Psoas muscle (tissue), 8 donors: Measurements from ENCODE around the gene DPY30. TPM values are rescaled to one million over a fixed set of nuclear protein-coding genes. Genes with fewer than 3 reads are reported as not detected.
A peak's percentile ranks its signal among the peaks of the same experiment; 100 is the strongest.

Source experiments
- ATAC-seq, 4 donors: fragments of 200-7000 bp; cut with Tn5 transposase; one replicate each; pipeline ENCODE4 v1.9.1; 2020; ENCODE audit warnings: moderate library complexity in 3 of 4, mild to moderate bottlenecking in 2 of 4
- DNase-seq, 2 donors: peaks; one replicate each; pipeline ENCODE4 v3.0.0-alpha.2; 2020
- H3K27ac ChIP-seq: fragments of 200-600 bp; one replicate; pipeline ENCODE4 v1.8.0; 2022
- H3K27me3 ChIP-seq, 3 donors: fragments of 200-600 bp in 1 of 3; one replicate each; pipeline versions ENCODE4 v1.6.1 to v1.8.0; 2013 to 2022; ENCODE audit warnings: low read length in 2 of 3, mild to moderate bottlenecking in 2 of 3, moderate library complexity in 1 of 3; ENCODE audit not compliant: insufficient read depth in 3 of 3
- H3K36me3 ChIP-seq, 2 donors: fragments of 200-600 bp in 1 of 2; one replicate each; pipeline versions ENCODE4 v1.6.1 to v1.8.0; 2013 to 2022; ENCODE audit warnings: low read depth in 1 of 2, mild to moderate bottlenecking in 1 of 2, moderate library complexity in 1 of 2; ENCODE audit not compliant: insufficient read depth in 1 of 2
- H3K4me1 ChIP-seq: fragments of 200-600 bp; one replicate; pipeline ENCODE4 v1.8.0; 2022
- H3K4me3 ChIP-seq: fragments of 200-600 bp; one replicate; pipeline ENCODE4 v1.8.0; 2022; ENCODE audit warnings: mild to moderate bottlenecking
- H3K9me3 ChIP-seq: fragments of 200-600 bp; one replicate; pipeline ENCODE4 v1.8.0; 2022
- CTCF ChIP-seq: fragments of 200-600 bp; IDR thresholded peaks from one replicate; pipeline ENCODE4 v1.8.0; 2022; ENCODE audit warnings: antibody characterized with exemption
- WGBS, 3 donors: extraction: QIAGEN DNeasy Blood & Tissue Kit; methylation state at CpG; one replicate each; pipeline versions ENCODE4 v1.1.6 to v1.1.7; 2013; 5-methylcytosine and 5-hydroxymethylcytosine counted together
- intact Hi-C, 2 donors: fragments of 100-400 bp; cut with DNase I; formaldehyde crosslinking; loops; one replicate each; pipeline versions ENCODE4 v1.11.0 to v1.14.2; 2022
- polyA plus RNA-seq, 3 donors: library from polyadenylated mRNA; stranded (reverse); fragments of 200-250 nt; gene quantifications; one replicate each; pipeline ENCODE4 v1.2.3, GENCODE V29; 2013
- total RNA-seq, 4 donors: library from RNA; stranded (reverse); fragmentation: NEBNext Ultra II Directional in 2 of 4; extraction: Animal tissue kit (Norgen Biotek cat#: 25700) in 2 of 4; gene quantifications; one replicate each; pipeline versions ENCODE4 v1.2.1 to v1.2.4, GENCODE V29; 2021 to 2023
- donor health status: healthy with polysubstance abuse.
- donor health status: DM: no; HTN: no; CAD: no; lungs with moderate emphysema.
- donor health status: Bipolar disorder and iron deficiency.
- donor health status: healthy.
- donor health status: DM: yes; HTN: yes; CAD: no.
- donor health status: DM: no; HTN: no; CAD: no.
- donor health status: DM: no; HTN: no; CAD: no.
- donor health status: DM: yes; HTN: yes; CAD: no.

The DPY30 gene
- total and polyA plus RNA-seq, 7 donors = 28.6 to 76.9 (median 35.6) TPM

- no peak for TF ChIP-seq CTCF
- ATAC-seq (peak; percentile 36 to 65 (median 45)), DNase-seq (no peak)
- intact Hi-C loops = loop anchor here in 1 of 2 donors (5.0 kb wide), 1 partner anchor 104 kb away; no protein-coding TSS in a partner anchor
- H3K36me3 ChIP-seq = no peaks in the 10 kb centered on the region
- WGBS, 3 donors = 54 to 73% (median 68%) methylated on average over 6 of the region's 6 CpGs
- no peaks in the 10 kb centered on the region for H3K27me3 ChIP-seq
- H3K4me3 ChIP-seq = no peak overlapping the region
- H3K9me3 ChIP-seq = no peaks in the 10 kb centered on the region
- peak overlapping the region; percentile 6 for H3K27ac ChIP-seq
- peaks cover 18% of the 10 kb centered on the region for H3K4me1 ChIP-seq
Observed at GRCh38 chr2:31996571-31997150, 42.9 kb downstream of the DPY30 start.

DNA sequence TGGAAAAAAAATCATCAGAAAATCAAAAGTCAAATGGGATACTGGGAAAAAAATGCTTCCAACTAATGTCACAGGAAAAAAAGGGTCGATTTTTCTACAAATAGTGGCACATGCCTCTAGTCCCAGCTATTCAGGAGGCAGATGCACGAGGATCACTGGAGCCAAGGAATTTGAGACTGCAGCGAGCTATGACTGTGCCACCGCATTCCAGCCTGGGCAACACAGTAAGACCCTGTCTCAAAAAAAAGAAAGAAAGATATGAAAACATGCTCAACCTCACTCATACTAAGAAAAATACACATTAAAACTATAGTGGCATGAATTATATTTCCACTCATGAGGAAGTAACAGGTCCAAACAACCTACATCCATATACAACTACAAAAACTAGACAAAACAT lies 46.7 kb downstream of the DPY30 start:
- intact Hi-C loops = no loop called here
- Histone ChIP-seq H3K4me3 (no peak overlapping the region), H3K36me3 (no peaks in the 10 kb centered on the region), H3K9me3 (no peaks in the 10 kb centered on the region), H3K27ac (no peak overlapping the region), H3K4me1 (peaks cover 27% of the 10 kb centered on the region), H3K27me3 (no peaks in the 10 kb centered on the region)
- no peak for TF ChIP-seq CTCF
- WGBS, 3 donors = 74 to 86% (median 75%) methylated on average over 4 of the region's 4 CpGs
- DNase-seq (no peak), ATAC-seq (no peak)

DNA sequence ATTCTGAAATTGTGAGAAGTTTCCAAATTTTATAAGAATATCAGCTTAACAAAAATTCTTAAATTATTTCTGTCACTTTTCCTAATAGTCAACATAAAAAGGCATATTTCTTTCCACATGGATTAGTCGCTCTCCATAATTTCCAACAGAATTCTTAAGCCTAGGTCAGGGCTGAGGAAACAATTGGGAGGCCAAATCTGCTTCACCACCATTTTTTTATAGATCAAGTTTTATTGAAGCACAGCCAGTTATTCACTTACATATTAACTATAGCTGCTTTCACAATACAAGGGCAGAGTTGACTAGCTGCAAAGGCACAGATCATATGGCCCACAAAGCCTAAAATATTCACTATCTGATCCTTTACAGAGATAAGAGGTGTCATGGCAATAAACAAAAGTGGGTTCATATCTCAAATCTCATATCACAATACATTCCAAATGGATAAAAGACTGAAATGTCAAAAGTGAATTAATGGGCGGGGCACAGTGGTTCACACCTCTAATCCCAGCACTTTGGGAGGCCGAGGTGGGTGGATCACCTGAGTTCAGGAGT lies 47.5 kb downstream of the DPY30 start:
- ATAC-seq (no peak), DNase-seq (no peak)
- Histone ChIP-seq H3K27me3 (no peaks in the 10 kb centered on the region), H3K27ac (no peak overlapping the region), H3K36me3 (no peaks in the 10 kb centered on the region), H3K9me3 (no peaks in the 10 kb centered on the region), H3K4me1 (peaks cover 28% of the 10 kb centered on the region), H3K4me3 (no peak overlapping the region)
- no peak for TF ChIP-seq CTCF
- 90 to 99% (median 95%) methylated on average over 3 of the region's 3 CpGs for WGBS, 3 donors
- intact Hi-C loops = no loop called here

- Histone ChIP-seq H3K27me3 (no peaks in the 10 kb centered on the region), H3K9me3 (no peaks in the 10 kb centered on the region), H3K27ac (no peak overlapping the region), H3K4me1 (peaks cover 24% of the 10 kb centered on the region), H3K36me3 (no peaks in the 10 kb centered on the region), H3K4me3 (no peak overlapping the region)
- ATAC-seq (no peak), DNase-seq (no peak)
- intact Hi-C loops = no loop called here
- TF ChIP-seq CTCF = no peak
- WGBS, 3 donors = 95 to 98% (median 98%) methylated on average over 4 of the region's 4 CpGs
Observed at GRCh38 chr2:31989946-31990345, 49.7 kb downstream of the DPY30 start.
